K562 (cell line): Measurements from ENCODE around the gene CDC37. TPM values are rescaled to one million over a fixed set of nuclear protein-coding genes. Genes with fewer than 3 reads are reported as not detected.

Source experiments
- BCL6 ChIP-seq: fragments of 250-450 bp; sonication (Bioruptor Pico); IDR thresholded peaks from 2 replicates; pipeline ENCODE4 v1.4.0; 2020
- CREB5 ChIP-seq: fragments of 250-450 bp; sonication (Bioruptor Pico); IDR thresholded peaks from 2 replicates; pipeline ENCODE4 v1.5.0; 2020; ENCODE audit warnings: mild to moderate bottlenecking
- DEAF1 ChIP-seq: fragments of 450-650 bp; formaldehyde crosslinking; IDR thresholded peaks from 2 replicates; pipeline ENCODE4 v1.4.0; 2020; ENCODE audit warnings: mild to moderate bottlenecking, moderate library complexity
- HSF4 ChIP-seq: fragments of 250-450 bp; sonication (Bioruptor Pico); IDR thresholded peaks from 2 replicates; pipeline ENCODE4 v2.1.2; 2022; ENCODE audit warnings: mild to moderate bottlenecking, moderate library complexity, borderline replicate concordance
- PRPF4 ChIP-seq: fragments of 200-400 bp; formaldehyde crosslinking; IDR thresholded peaks from one replicate; pipeline ENCODE4 v1.6.1; 2017; ENCODE audit warnings: low read length, low read depth, mild to moderate bottlenecking; ENCODE audit not compliant: insufficient read depth, poor library complexity, severe bottlenecking
- RFX5 ChIP-seq: IDR thresholded peaks from 2 replicates; pipeline ENCODE4 v1.6.1; 2011; ENCODE audit warnings: low read depth, mild to moderate bottlenecking, improper control_type of control experiment, low read length
- SAP30 ChIP-seq: fragments of 200-600 bp; sonication (generic); IDR thresholded peaks from 2 replicates; pipeline ENCODE4 v1.6.1; 2012; ENCODE audit warnings: borderline replicate concordance, low read depth, mild to moderate bottlenecking, moderate library complexity, low read length, control low read depth, inconsistent platforms; ENCODE audit not compliant: insufficient read depth, poor library complexity, severe bottlenecking
- SMARCA4 ChIP-seq: fragments of 450-650 bp; IDR thresholded peaks from 2 replicates; pipeline ENCODE4 v1.6.1; 2016
- TCFL5 ChIP-seq: fragments of 250-450 bp; sonication (Bioruptor Pico); conservative IDR thresholded peaks from 2 replicates; pipeline ENCODE4 v1.6.1; 2021; ENCODE audit warnings: mild to moderate bottlenecking, moderate library complexity, matching md5 sums
- ZFP1 ChIP-seq: fragments of 450-650 bp; formaldehyde crosslinking; IDR thresholded peaks from 2 replicates; pipeline ENCODE4 v1.4.0; 2020; ENCODE audit warnings: mild to moderate bottlenecking, mixed read lengths
- ZNF134 ChIP-seq: fragments of 250-450 bp; sonication (Bioruptor Pico); conservative IDR thresholded peaks from 2 replicates; pipeline ENCODE4 v1.4.0; 2020
- ZNF263 ChIP-seq: sonication (generic); formaldehyde crosslinking; IDR thresholded peaks from 2 replicates; pipeline ENCODE4 v1.8.0; 2022; ENCODE audit warnings: mild to moderate bottlenecking, missing genetic modification reagents, borderline replicate concordance
- ZNF324 ChIP-seq: fragments of 250-450 bp; sonication (Bioruptor Pico); IDR thresholded peaks from 2 replicates; pipeline ENCODE4 v1.4.0; 2020; ENCODE audit warnings: mild to moderate bottlenecking
- ZNF583 ChIP-seq: fragments of 250-450 bp; sonication (Bioruptor Pico); IDR thresholded peaks from 2 replicates; pipeline ENCODE4 v1.4.0; 2020
- ZNF699 ChIP-seq: fragments of 250-450 bp; sonication (Bioruptor Pico); IDR thresholded peaks from 2 replicates; pipeline ENCODE4 v1.8.0; 2021; ENCODE audit warnings: mild to moderate bottlenecking, moderate library complexity; ENCODE audit not compliant: insufficient replicate concordance
- ZNF77 ChIP-seq: fragments of 250-450 bp; sonication (Bioruptor Pico); IDR thresholded peaks from 2 replicates; pipeline ENCODE4 v1.5.0; 2020
- polyA plus RNA-seq, 8 experiments: library from polyadenylated mRNA; depleted of rRNA in 4 of 8; stranded (reverse) in 5 of 8; unstranded in 3 of 8; fragments of >200 nt; fragmentation: Nextera tagmentation in 2 of 8; fragmentation: Illumina TruSeq in 1 of 8; extraction: Ambion mirVana in 2 of 8; extraction: Trizol in 1 of 8; gene quantifications; 2 replicates each; pipeline versions ENCODE4 v1.2.1 to v1.2.3, GENCODE V29; 2011 to 2014; ENCODE audit warnings: inconsistent platforms in 1 of 8, missing spikeins in 1 of 8
- total RNA-seq, 7 experiments: library from RNA; depleted of rRNA in 6 of 7; stranded (reverse); fragments of >200 nt in 6 of 7; fragmentation: Illumina TruSeq in 2 of 7; extraction: Trizol in 2 of 7; gene quantifications; 2 replicates each; pipeline versions ENCODE4 v1.2.1 to v1.2.3, GENCODE V29; 2011 to 2021; ENCODE audit warnings: low replicate concordance in 1 of 7
- TF ChIP-seq, protein P1 (sequence below), 3 experiments: IDR thresholded peaks in 2 of 3; conservative IDR thresholded peaks in 1 of 3; 2 replicates each; pipeline ENCODE4 v1.5.1; 2011 to 2012; ENCODE audit warnings: low read length in 3 of 3, mild to moderate bottlenecking in 3 of 3, control low read depth in 2 of 3, improper control_type of control experiment in 1 of 3, inconsistent platforms in 1 of 3, low read depth in 1 of 3, mixed read lengths in 1 of 3, moderate library complexity in 1 of 3; ENCODE audit not compliant: insufficient read depth in 2 of 3
- TF ChIP-seq, protein P2 (sequence below): fragments of 250-450 bp; sonication (Bioruptor Pico); IDR thresholded peaks from 2 replicates; pipeline ENCODE4 v1.8.0; 2022; ENCODE audit warnings: inconsistent platforms, mild to moderate bottlenecking, moderate library complexity, borderline replicate concordance
- TF ChIP-seq, protein P3 (sequence below): fragments of 150-350 bp; conservative IDR thresholded peaks from 2 replicates; pipeline ENCODE4 v1.6.1; 2014; ENCODE audit warnings: low read length

Gene CDC37
- total and polyA plus RNA-seq, 9 of the 15 experiments (the other 6 are each of a cell fraction or from before 2014, with no cell fraction given): 6.6 to 538 (median 227) TPM

- TF ChIP-seq, protein P1, sequence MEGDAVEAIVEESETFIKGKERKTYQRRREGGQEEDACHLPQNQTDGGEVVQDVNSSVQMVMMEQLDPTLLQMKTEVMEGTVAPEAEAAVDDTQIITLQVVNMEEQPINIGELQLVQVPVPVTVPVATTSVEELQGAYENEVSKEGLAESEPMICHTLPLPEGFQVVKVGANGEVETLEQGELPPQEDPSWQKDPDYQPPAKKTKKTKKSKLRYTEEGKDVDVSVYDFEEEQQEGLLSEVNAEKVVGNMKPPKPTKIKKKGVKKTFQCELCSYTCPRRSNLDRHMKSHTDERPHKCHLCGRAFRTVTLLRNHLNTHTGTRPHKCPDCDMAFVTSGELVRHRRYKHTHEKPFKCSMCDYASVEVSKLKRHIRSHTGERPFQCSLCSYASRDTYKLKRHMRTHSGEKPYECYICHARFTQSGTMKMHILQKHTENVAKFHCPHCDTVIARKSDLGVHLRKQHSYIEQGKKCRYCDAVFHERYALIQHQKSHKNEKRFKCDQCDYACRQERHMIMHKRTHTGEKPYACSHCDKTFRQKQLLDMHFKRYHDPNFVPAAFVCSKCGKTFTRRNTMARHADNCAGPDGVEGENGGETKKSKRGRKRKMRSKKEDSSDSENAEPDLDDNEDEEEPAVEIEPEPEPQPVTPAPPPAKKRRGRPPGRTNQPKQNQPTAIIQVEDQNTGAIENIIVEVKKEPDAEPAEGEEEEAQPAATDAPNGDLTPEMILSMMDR (IDR thresholded peaks at IDR 0.05 in 2 of 3, conservative IDR thresholded peaks at IDR 0.05 in 1 of 3; ENCODE audit: insufficient read depth in 2 of 3, low read depth in 1 of 3, low read length in 3 of 3): no peak
- TF ChIP-seq TCFL5 (CRISPR knock-in tag) (no peak), RFX5 (peak; percentile 86), SMARCA4 (no peak), ZNF134 (CRISPR knock-in tag) (no peak), DEAF1 (CRISPR knock-in tag) (no peak), ZNF77 (CRISPR knock-in tag) (no peak), ZFP1 (CRISPR knock-in tag) (no peak), CREB5 (no peak), HSF4 (CRISPR knock-in tag) (no peak), BCL6 (CRISPR knock-in tag) (no peak), ZNF263 (peak; percentile 36; the same call in 1 of the 2 replicates), ZNF324 (no peak), SAP30 (no peak), ZNF699 (CRISPR knock-in tag) (no peak), PRPF4 (no peak), ZNF583 (no peak)
- TF ChIP-seq, protein P2, sequence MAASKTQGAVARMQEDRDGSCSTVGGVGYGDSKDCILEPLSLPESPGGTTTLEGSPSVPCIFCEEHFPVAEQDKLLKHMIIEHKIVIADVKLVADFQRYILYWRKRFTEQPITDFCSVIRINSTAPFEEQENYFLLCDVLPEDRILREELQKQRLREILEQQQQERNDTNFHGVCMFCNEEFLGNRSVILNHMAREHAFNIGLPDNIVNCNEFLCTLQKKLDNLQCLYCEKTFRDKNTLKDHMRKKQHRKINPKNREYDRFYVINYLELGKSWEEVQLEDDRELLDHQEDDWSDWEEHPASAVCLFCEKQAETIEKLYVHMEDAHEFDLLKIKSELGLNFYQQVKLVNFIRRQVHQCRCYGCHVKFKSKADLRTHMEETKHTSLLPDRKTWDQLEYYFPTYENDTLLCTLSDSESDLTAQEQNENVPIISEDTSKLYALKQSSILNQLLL (CRISPR knock-in tag): no peak
- TF ChIP-seq, protein P3, sequence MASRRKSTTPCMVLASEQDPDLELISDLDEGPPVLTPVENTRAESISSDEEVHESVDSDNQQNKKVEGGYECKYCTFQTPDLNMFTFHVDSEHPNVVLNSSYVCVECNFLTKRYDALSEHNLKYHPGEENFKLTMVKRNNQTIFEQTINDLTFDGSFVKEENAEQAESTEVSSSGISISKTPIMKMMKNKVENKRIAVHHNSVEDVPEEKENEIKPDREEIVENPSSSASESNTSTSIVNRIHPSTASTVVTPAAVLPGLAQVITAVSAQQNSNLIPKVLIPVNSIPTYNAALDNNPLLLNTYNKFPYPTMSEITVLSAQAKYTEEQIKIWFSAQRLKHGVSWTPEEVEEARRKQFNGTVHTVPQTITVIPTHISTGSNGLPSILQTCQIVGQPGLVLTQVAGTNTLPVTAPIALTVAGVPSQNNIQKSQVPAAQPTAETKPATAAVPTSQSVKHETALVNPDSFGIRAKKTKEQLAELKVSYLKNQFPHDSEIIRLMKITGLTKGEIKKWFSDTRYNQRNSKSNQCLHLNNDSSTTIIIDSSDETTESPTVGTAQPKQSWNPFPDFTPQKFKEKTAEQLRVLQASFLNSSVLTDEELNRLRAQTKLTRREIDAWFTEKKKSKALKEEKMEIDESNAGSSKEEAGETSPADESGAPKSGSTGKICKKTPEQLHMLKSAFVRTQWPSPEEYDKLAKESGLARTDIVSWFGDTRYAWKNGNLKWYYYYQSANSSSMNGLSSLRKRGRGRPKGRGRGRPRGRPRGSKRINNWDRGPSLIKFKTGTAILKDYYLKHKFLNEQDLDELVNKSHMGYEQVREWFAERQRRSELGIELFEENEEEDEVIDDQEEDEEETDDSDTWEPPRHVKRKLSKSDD: no peak
These were observed 22.8 kb downstream of the CDC37 start, which contains the start of gene TYK2 (continued) for GRCh38 chr19:10380313-10381102.
